Kidney (tissue), 14 donors: ENCODE measurements around the gene DSCAM. TPM values are rescaled to one million over a fixed set of nuclear protein-coding genes. Genes with fewer than 3 reads are reported as not detected.

Experiments used
- DNase-seq, 5 donors: peaks; one replicate each; pipeline ENCODE4 v3.0.0-alpha.2; 2013 to 2020
- FAIRE-seq: peaks from 2 replicates; lab custom pipeline; 2012; peaks lifted over from hg19 to GRCh38; lab: Jason Lieb, UNC
- H3K27ac ChIP-seq, 2 donors: one replicate each; pipeline ENCODE4 v1.7.0; 2013; ENCODE audit warnings: low read depth in 2 of 2, low read length in 2 of 2, inconsistent platforms in 1 of 2
- H3K27me3 ChIP-seq: one replicate; pipeline ENCODE4 v1.7.1; 2013; ENCODE audit warnings: low read length, inconsistent platforms; ENCODE audit not compliant: control insufficient read depth, insufficient read depth
- H3K36me3 ChIP-seq, 3 donors: one replicate each; pipeline versions ENCODE4 v1.7.0 to v1.7.1; 2013; ENCODE audit warnings: low read length in 3 of 3, control low read depth in 1 of 3, inconsistent platforms in 1 of 3; ENCODE audit not compliant: insufficient read depth in 3 of 3, control insufficient read depth in 2 of 3
- H3K4me1 ChIP-seq, 3 donors: one replicate each; pipeline versions ENCODE4 v1.7.0 to v1.7.1; 2013; ENCODE audit warnings: low read length in 3 of 3, inconsistent platforms in 1 of 3, low read depth in 1 of 3; ENCODE audit not compliant: control insufficient read depth in 2 of 3, insufficient read depth in 2 of 3
- H3K4me3 ChIP-seq, 3 donors: one replicate each; pipeline versions ENCODE4 v1.7.0 to v1.8.1; 2013; ENCODE audit warnings: low read length in 3 of 3, control low read depth in 1 of 3, inconsistent platforms in 1 of 3
- H3K9ac ChIP-seq, 3 donors: one replicate each; pipeline versions ENCODE4 v1.7.0 to v1.7.1; 2013; ENCODE audit warnings: low read length in 3 of 3, control low read depth in 1 of 3, inconsistent platforms in 1 of 3
- H3K9me3 ChIP-seq, 3 donors: one replicate each; pipeline versions ENCODE4 v1.7.0 to v1.7.1; 2013; ENCODE audit warnings: low read length in 3 of 3, control low read depth in 1 of 3, inconsistent platforms in 1 of 3; ENCODE audit not compliant: control insufficient read depth in 2 of 3, insufficient read depth in 1 of 3
- intact Hi-C: fragments of 100-400 bp; cut with DNase I; formaldehyde crosslinking; loops from one replicate; pipeline ENCODE4 v1.11.1; 2022
- polyA plus RNA-seq: library from polyadenylated mRNA; stranded (reverse); fragments of 350-450 nt; fragmentation: Illumina TruSeq; extraction: RNeasy Lipid Tissue Mini Kit (QIAGEN cat#74804); gene quantifications from one replicate; pipeline ENCODE4 v1.2.3, GENCODE V29; 2014; ENCODE audit warnings: low read depth, low replicate concordance; ENCODE audit not compliant: insufficient read depth
- total RNA-seq: library from RNA; stranded (reverse); fragmentation: NEBNext Ultra II Directional; extraction: Animal tissue kit (Norgen Biotek cat#: 25700); gene quantifications from one replicate; pipeline ENCODE4 v1.2.1, GENCODE V29; 2021
- TF ChIP-seq, protein P1 (sequence below): IDR thresholded peaks from 3 replicates; pipeline ENCODE4 v1.5.1; 2012; ENCODE audit warnings: mild to moderate bottlenecking, moderate library complexity, borderline replicate concordance; ENCODE audit not compliant: insufficient read depth; ENCODE audit errors: extremely low read depth
- donor health status: control.
- donor health status: control.
- donor health status: control.
- donor health status: control.
- donor health status: control.
- donor health status: DM: yes; HTN: yes; CAD: no.
- donor health status: Normal renal cell carcinoma (clear cell type).

DSCAM gene
- total and polyA plus RNA-seq, 2 donors from 2014 or later = not detected

DNA sequence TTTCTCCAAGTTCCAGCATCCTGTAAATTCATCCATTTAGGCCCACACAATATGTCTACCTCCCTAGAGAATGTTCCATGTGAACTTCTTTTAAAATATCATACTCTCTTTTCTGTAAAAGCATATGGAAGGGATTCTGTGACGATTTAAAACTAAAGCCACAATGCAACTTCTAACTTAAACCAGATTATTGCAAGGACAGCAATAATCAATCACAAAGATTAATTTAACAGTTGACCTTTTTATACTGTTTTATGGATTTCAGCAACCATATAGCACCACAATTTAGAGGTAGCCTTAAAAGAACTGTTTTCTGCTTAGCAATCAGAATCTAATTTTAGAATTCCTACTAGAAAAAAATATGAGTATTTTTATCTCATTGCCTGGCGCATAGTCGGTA is 58.3 kb downstream of the DSCAM start:
- H3K27ac ChIP-seq = no peak overlapping the region
- TF ChIP-seq, protein P1, sequence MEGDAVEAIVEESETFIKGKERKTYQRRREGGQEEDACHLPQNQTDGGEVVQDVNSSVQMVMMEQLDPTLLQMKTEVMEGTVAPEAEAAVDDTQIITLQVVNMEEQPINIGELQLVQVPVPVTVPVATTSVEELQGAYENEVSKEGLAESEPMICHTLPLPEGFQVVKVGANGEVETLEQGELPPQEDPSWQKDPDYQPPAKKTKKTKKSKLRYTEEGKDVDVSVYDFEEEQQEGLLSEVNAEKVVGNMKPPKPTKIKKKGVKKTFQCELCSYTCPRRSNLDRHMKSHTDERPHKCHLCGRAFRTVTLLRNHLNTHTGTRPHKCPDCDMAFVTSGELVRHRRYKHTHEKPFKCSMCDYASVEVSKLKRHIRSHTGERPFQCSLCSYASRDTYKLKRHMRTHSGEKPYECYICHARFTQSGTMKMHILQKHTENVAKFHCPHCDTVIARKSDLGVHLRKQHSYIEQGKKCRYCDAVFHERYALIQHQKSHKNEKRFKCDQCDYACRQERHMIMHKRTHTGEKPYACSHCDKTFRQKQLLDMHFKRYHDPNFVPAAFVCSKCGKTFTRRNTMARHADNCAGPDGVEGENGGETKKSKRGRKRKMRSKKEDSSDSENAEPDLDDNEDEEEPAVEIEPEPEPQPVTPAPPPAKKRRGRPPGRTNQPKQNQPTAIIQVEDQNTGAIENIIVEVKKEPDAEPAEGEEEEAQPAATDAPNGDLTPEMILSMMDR = no peak
- no peak overlapping the region for H3K4me3 ChIP-seq
- no peaks in the 10 kb centered on the region for H3K36me3 ChIP-seq
- DNase-seq = no peak
- FAIRE-seq = no peak
- H3K27me3 ChIP-seq = no peaks in the 10 kb centered on the region
- no peaks in the 10 kb centered on the region for H3K9me3 ChIP-seq
- no peak overlapping the region for H3K9ac ChIP-seq
- intact Hi-C loops = no loop called here
- H3K4me1 ChIP-seq = no peaks in the 10 kb centered on the region

DNA sequence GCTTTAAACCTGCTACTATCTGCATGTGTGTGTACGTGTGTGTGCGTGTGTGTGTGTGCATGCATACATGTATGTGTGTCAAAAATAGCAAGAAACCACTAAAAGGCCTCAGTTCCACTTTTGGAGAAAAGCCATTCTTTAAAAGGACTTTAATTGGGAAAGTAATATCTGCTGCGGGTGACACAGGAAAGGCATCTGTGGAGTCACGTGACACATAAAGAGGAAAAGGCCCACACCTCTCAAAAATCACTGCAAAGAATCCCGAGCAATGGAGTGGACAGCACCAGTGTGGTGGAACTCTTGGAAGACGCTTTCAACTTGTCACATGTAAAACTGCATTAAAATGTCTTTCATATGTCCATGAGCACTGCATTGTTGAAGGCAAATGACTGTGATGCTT is 63.6 kb downstream of the DSCAM start:
- TF ChIP-seq, protein P1 = no peak
- intact Hi-C loops = no loop called here
- no peak for FAIRE-seq

DNA sequence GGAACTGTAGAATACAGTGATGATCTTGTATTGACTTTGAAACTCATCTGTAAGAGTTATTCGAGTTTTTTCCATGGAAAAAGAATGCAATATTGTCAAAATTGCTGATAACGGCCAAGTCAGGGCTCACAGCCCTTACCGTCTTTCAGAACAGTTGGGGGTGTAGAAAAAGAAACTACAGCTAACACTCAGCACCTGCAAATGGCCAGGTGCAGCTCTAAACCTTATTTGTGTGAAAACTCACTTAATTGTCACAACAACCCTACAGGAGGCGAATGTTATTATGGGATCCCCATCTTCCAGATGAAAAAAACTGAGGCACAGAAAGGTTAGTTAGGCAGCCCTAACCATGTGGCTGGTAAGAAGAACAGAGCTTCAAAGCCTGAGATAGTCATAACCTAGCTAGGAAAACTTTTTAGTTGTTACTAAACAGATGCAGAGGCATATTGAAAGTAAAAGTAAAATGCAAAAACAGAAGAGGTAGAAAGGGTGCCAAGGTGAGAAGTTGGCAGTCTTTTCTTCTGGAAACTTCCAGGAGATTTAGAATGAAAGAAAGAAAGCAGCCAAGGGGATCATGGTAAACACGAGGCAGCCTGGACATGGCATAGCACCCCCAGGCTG is 76.4 kb downstream of the DSCAM start:
- DNase-seq (no peak), FAIRE-seq (no peak)
- TF ChIP-seq, protein P1 = no peak
- Histone ChIP-seq H3K4me1 (no peaks in the 10 kb centered on the region), H3K9ac (no peak overlapping the region), H3K27ac (no peak overlapping the region), H3K9me3 (no peaks in the 10 kb centered on the region), H3K36me3 (no peaks in the 10 kb centered on the region), H3K4me3 (no peak overlapping the region), H3K27me3 (no peaks in the 10 kb centered on the region)
- intact Hi-C loops = no loop called here

More for the DNA sequence above, 63.6 kb downstream of the DSCAM start:
- Histone ChIP-seq H3K4me3 (no peak overlapping the region), H3K9me3 (no peaks in the 10 kb centered on the region), H3K27me3 (no peaks in the 10 kb centered on the region), H3K4me1 (no peaks in the 10 kb centered on the region), H3K27ac (no peak overlapping the region), H3K36me3 (no peaks in the 10 kb centered on the region), H3K9ac (no peak overlapping the region)
- no peak for DNase-seq

DNA sequence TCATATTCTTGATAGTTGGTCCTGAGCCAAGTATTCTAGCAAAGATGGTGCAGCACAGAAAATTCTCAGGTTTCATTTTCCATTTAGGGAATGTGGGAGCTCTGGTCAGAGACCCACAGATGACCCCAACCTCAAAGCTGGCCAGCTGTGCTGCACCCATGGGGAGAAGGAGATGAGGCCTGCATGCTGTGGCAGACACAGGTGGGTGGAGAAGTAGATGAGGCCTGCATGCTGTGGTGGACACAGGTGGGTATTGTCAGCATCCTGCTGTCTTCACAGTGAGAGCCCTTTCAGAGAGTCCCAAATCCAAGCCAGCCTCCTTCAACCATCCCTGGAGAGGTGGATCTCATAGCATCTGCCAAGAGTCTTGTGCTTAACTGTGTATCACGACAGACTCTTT is 77.7 kb downstream of the DSCAM start:
- Histone ChIP-seq H3K36me3 (no peaks in the 10 kb centered on the region), H3K9ac (no peak overlapping the region), H3K9me3 (no peaks in the 10 kb centered on the region), H3K4me3 (no peak overlapping the region), H3K27me3 (no peaks in the 10 kb centered on the region), H3K4me1 (no peaks in the 10 kb centered on the region), H3K27ac (no peak overlapping the region)
- TF ChIP-seq, protein P1 = no peak
- intact Hi-C loops = no loop called here
- FAIRE-seq = no peak
- DNase-seq = no peak
